GM21619 (cell line): Measurements from ENCODE around the gene CASD1.
A peak's percentile ranks its signal among the peaks of the same experiment; 100 is the strongest.

Experiments
- ATAC-seq: cut with Tn5 transposase; IDR thresholded peaks from one replicate; pipeline ENCODE4 v1.9.1; 2021; ENCODE audit not compliant: unreplicated experiment

CASD1 gene

DNA sequence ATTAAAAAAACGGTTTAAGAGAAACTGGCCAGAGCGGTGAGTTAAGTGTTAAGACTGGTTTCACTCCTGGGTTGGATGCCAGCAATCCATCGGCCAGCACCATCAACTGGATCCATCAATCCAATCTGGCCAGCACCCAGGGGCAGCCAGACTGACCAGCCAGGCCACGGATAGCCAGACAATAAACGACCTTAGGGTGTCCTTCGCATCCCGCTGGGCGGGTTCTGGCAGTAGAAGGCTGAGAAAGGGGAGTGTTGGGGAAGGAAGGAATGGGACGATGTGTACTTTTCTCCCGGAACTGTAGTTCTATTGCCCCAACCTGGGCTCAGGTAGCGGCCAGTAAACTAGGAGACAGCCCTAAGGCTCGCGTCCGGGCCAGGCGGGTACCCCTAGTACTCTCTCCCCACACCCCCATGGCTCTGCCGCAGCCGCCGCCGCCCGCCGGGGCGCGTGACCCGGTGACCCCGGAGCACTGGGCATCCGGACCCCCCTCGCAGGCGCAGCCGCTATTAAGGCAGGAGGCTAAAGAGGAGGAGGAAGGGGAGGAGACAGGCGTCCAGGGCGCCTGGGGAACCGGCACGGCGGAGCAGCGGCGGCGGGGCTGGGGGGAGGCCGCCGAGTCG lies at the start of gene CASD1:
Gene CASD1 (plus strand): TSS at position 546 of the 623 bp plus-strand sequence. CDS start 276 bp downstream, outside the sequence.
- peak; percentile 49 for ATAC-seq

DNA sequence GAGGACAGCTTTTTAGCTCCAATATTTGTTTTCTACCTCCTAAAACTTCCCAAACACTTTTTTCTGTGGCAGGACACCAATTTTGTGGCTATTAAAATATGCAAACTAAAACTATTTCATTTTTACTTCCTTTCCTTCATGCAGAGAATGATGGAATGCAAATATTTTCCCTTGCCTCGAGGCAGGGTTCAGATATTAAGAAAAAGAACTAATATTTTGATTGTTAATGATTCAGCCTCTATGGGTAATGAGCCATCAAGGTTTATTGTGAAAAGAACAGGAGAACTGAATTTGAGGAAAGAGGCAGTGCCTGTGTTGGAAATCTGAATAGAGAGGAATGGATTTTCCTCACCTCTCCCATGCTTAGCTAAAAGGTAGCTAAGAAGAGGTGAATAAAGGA lies 43.1 kb upstream of the CASD1 start:
- ATAC-seq, result no peak

DNA sequence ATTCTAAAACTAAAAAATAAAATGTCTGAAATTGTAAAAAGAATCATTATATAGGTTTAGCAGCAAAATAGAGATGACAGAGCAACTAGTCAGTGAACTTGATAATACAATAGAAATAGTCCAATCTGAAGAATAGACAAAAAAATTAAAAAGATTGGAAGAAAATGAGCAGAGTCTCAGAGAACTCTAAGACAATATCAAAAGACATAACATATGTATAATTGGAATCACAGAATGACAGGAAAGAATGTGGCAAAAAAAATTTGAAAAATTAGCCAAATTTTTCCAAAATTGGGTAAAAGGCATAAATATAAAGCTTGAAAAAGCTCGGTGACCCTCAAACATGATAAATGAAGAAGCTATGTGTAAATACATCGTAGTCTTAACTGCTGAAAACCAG lies 38.0 kb upstream of the CASD1 start:
- ATAC-seq, result no peak

DNA sequence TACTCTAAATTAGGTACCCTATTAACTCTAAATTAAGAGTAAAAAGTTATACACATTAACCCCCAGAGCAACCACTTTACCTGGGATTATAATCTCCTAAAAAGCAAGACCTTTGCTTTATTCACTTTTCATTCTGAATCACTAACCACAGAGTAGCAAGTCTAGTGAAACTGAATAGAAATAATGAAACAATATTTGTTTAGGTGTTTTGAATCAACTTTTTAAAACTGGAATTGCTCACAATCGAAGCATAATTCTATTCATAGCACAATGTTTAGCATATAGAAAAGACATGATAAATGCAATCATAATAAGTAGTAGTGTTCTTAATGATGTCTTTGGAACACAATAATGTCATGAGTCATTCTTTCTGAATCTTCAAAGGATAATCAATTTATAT lies 37.0 kb upstream of the CASD1 start:
- ATAC-seq, result no peak

DNA sequence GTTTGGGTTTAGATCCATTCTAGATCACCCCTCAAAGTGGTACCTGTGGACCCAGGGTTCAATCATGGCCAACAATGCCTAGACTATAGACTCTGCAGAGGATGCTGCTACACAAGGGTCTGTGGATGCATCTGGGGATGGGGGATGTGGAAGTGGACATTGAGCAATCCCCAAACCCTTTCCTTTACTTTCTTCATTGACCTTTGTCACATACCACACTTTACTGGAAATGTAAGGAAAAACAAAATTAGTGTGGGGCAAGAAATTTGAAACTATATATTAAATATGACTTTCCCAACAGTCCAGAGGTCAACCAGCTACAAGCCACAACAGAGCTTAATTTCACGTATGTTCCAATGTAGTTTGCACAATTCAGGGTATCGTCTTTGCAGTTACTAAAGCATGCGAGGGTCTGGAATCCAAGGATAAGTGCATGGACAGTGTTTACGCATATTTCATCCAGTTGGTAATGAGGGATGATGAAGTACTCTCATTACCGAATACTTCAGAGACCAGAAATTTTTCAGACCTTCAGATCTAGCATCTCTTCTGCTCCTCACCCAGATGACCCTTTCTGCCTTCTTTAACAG lies 33.3 kb upstream of the CASD1 start:
- ATAC-seq, result no peak

DNA sequence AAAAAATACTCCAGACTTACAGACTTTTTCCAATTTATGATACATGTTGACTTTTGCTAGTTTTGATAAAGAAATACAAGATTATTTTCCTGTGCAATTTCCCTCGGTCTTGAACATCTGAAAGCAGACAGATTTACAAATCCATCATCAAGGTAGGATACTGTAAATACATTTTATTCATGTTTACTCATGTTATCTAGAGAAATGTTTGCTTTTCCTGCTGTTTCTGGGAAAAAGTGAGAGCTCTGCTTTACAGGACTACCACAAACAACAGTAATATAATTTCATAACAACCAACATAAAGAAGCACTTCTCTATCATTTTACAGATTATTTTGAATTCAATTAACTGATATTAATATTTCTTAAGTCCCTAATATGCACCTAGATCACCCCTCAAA lies 31.7 kb upstream of the CASD1 start:
- ATAC-seq, result no peak

DNA sequence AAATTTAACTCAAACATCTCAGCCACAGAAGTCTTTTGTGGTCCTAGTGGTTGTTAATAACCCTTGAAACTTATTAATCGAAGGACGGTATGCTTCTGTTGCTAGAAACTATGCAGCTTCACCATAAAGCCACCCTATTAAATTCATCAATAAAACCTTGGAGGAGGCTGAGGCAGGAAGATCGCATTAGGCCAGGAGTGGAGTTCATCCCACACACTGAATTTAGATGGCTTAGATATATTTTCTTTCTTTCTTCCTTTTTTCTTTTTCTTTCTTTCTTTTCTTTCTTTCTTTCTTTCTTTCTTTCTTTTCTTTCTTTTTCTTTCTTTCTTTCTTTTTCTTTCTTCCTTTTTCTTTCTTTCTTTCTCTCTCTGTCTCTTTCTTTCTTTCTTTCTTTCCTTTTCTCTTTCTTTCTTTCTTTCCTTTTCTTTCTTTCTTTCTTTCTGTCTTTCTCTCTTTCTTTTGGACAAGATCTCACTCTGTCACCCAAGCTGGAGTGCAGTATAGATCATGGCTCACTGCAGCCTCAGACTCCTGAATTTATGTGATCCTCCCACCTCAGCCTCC lies 30.9 kb upstream of the CASD1 start:
- no peak for ATAC-seq

DNA sequence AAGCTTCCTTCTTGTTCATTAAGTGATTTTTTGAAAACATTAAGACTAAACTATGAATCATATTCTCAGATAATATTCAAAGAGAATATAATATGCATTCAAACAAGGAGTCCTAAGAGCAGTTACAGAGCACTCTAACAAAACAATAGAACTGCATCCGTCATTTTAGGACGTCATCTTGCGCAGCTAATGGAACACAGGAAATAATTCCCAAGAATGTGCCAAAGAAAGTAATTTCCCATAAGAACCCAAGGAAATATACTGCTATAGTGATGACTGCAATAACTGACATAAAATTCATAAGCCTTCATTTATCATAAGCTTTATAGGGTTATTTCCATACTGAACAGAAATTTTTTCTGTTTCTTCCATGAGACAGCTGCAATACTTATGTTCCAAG lies 28.3 kb upstream of the CASD1 start:
- no peak for ATAC-seq

DNA sequence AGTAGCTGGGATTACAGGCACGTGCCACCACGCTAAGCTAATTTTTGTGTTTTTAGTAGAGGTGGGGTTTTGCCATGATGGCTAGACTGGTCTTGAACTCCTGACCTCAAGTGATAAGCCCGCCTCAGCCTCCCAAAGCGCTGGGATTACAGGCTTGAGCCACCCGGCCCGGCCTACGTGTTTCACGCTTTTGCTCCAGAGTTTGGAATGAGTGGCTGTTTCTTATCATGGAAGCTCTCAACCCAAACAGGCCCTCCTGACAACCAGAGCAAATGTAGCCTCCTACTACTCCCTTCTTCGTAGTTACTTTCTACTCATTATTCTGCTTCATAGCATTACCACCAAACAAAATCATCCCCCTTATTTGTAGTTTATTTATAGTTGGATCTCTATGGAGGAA lies 26.8 kb upstream of the CASD1 start:
- no peak for ATAC-seq

DNA sequence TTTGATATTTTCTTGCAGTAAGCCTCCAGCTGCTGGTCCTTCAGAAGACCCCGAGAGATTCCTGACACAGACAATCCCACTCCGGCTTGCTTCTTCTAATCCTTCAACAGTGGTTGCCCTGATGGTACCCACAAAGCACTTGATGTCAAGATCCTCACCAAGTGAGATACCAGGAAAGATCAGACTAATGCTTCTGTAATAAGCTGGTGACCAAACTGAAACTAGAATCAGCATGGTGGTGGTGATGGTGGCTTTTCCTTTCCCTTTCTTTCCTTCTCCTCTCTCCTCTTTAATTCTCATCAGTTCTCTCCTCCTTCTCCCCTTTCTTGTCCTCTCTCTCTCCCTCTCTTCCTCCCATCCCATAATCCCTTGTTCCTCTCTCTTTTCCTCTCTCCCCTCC lies 25.8 kb upstream of the CASD1 start:
- ATAC-seq, result no peak

DNA sequence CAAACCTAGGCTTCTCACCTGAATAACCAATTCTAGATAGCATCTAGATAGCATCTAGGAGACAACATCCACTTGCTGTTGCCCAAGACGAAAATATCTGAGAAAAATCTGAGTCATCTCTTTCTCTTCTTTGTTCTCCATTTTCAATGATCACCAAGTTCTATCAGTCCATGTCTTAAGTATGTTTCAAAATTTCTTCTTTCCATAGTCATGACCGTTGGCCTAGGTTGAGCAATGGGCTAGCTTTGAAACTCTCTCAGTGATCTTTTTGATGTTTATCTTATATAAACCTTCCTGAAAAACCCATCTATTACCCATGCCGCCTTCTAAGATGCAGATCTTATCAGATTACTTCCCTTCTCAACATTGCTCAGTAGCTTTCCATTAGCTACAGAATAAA lies 23.4 kb upstream of the CASD1 start:
- ATAC-seq, result no peak

DNA sequence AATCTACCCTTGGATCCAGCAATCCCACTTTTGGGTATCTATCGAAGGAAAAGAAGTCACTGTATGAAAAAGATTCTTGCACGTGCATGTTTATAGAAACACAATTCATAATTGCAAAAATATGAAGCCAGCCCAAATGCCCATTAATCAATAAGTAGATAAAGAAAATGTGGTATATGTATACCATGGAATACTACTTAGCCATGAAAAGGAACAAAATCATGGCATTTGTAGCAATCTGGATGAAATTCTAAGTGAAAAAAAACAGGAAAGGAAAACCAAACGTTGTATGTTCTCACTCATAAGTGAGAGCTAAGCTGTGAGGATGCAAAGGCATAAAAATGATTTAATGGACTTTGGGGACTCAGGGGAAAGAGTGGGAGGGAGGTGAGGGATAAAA lies 18.2 kb upstream of the CASD1 start:
- ATAC-seq, result no peak

DNA sequence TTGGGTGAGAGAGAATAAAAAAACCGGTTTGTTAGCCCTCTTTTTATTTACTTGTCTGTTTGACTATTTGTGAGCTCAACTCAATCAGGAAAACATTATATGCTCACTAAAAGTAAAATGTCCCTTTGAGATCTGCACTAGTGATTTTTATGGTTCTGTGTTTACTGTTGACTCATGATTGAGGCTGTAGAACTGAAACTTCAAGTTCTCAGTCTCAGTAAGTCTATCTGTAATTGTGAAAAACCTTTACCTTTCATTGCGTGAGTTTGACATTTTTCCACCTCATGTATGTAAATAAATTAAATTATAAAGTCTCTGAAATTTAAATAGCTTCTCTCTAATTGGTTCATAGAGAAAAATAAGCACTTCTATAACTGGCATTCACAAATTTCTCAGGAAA lies 17.0 kb upstream of the CASD1 start:
- ATAC-seq, result peak; percentile 100

DNA sequence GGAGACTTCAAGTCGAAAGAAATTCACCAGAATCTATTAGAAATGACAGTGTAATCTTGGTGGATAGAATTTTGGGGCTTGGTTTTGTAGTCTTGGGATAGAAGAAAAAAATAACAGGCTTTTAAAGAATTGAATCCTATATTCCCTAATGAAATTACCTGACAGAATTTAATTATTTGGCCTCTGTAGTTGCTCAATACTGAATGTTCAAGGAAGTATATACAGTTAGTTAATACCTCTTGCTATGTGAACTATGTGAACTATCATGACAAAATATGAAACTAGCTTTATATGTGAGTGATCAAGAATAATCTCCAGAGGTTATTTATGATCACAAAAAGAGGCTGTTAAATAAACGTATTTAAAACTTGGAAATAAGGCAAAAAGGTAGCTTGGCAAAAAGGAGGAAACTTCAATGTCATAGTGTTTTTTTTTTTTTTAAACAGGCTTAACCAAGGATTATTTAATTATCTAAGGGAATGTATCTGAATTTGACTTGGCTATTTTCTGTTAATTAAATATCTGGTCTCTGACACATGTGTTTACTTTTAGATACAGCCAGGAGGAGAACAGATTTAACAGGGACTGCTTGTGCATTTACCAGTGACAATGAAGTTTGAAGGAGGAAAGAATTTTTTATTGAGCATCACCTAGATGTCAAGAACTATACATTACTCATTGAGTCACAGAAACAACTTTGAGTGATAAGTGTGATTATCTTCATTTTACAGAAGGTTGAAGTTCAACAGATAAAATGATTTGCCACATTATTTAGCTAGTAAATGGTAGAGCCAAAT lies 11.5 kb upstream of the CASD1 start:
- ATAC-seq, result no peak

DNA sequence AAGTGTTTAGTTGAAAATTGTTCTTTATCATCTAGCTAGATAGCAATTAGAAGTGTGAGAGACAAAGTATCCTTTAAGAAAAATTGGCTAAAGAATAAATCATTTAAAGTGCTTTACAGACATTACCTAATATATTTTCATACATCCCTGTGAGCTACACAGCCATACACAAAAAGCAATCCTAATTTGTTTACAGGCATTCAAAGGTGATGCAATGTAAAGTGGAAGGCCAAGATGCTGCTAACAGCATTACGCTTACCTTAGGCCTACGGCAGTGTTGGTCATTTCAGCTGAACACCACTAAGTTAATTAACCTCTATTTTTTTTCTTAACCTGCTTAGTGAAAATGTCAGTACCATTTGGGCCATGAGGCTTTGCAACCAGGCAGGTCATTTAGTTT lies 10.7 kb upstream of the CASD1 start:
- no peak for ATAC-seq

DNA sequence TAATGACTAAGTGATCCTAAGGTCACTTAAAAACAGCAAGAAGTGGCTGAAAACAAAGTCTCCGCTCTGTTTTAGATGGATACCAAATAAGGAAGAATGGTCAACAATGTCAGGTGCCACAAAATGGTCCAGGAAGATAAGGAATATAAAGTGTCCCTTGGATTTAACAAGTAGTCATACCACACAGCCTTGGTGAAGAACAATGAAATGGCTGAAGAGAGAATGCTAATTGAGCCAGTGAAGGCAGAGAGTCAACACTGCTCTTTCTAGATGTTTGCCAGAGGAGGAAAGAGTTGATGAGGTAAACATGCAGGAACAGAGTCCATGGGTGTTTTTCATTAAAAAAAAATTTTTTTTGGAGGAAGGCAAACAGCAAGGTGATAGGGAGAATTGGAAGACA lies 2.1 kb upstream of the CASD1 start:
- ATAC-seq, result no peak

DNA sequence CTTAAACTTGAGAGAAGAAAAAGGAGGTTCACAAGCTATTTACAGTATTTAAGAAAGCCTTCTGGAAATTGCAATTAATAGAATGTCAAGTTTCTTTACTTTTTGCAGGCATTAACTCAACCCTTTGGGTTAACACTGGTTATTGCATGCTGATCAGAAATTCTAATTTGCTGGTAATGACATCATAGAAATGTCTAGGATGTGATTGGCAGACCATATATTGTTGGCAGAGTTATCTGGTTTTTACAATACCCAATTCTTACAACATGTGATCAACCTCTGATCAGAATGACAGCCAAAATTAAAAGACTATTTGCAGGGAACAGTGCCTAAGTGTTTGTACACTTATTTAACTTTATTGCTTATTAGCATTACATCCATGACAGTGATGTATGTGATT lies 1.6 kb upstream of the CASD1 start:
- ATAC-seq, result no peak

DNA sequence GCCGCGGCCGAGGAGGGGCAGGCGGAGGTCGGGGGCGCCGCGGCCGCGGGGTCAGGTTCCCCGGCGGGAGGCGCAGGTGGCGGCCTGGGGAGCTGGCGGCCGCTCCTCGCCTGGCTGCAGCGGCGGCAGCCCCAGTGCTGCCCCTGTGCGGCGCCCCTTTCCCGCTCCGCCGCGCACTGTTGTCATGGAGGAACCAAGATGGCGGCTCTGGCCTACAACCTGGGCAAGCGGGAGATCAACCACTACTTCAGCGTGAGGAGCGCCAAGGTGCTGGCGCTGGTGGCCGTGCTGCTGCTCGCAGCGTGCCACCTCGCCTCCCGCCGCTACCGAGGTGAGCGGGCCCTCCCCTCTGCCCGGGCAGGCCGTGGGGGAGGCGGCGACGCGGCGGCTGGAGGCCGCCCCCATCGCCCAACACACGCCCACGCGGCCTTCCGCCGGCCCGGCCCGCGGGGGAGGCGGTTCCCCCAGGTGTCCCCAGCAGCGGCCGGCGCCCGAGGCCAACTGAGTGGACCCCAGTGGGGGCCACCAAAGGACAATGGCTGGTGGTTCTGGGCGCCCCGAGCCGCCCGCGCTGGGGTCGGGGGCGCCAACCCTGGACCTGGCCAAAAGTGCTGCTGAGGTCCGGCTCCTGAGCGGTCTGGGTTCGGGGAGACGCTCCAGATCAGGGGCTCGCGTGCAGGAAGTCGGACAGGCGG lies 425 bp downstream of the CASD1 start:
- peak; percentile 60 for ATAC-seq

DNA sequence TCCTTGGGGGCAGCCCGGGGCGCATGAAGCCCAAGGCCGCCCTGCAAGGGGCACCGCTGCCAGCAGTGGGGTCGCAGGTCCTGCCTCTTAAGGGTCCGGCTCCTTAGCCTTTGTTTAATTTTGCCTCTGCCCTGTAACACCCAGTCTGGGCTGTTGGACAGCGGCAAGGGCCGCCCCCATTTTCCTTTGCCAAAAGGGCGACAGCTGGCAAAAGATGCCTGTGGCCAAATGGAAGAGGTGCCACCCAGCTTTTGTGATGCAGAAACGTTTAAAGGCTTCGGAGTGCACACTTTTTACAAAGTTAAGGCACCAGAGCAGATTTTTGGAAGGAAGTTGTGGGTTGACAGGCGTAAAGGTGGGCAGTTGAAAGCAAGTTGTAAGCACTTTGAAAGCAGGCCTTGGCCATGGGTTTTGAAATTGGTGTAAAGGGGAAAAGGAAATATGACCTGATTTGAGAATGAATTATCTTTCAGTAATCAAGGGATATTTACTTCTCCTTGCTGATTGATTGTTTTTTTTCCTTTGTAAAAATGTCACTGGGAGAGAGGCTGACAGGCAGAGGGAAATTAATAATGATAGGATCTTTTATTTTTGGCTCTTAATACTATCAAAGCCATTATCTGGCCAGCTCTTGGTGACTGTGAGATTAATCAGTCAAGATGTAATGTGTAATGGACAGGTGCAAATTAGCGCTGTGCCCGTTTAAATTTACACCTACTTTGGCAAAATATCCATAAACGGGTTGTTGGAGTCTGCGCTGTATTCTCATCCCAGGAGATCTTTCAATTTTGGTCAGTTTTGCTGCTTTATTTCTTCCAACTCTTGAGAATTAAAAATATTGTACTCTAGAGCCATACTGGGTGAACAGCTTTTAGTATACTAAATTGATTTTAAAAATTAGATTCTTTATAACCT lies 1.2 kb downstream of the CASD1 start:
- peak; percentile 21 for ATAC-seq

DNA sequence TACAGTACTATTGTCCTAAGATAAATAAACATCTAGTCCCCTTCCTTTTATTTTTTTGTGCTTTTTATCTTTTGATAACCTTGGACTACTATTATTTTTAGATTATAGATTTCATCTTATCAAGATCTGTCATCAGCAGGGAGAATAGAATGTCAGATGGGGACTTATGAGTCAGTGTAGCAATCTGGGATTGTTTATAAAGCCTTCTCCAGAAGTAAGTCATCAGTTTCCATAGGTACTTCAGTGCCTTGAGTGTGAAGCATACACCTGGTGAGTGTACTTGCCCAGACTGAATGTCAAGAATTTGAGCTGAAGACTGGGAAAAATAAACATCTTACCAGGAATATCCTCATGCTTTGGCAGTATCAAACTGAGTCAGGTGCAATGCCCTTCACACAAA lies 2.1 kb downstream of the CASD1 start:
- no peak for ATAC-seq
